ENCODE measurements around the gene TBX15.

TBX15 gene

DNA sequence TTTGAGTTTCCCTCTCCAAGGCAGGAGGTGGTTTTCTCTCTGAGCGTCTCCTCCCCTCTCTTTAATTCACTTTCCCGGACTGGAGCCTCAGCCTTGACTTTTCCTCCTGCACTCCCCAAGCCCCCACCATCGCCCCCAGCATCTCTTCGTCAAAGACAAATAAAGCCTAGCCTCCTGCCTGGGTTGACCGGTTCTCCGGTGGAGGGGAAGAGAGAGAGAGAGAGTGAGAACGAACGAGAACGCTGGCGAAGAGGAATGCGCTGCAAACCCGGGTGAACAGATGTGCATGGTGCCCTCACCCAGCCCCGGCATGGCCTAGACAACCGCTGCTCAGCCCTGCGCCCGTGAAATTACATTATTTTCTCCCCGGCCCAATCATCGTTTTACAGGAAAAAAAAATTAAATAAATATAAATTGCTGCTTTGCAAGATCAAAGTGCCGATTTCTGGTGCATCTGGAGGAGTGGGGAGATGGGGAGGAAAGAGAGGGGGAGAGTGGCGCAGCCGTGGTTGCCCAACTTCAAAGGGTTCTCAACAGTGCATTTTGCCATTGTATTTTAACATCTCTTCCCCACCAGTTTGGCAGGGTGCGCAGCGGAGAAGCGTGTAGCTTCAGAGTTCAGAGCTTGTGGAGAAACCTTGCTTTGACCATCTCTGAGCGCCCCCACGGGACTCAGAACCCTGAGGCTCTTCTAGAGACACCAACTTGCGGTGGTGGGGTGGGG, 11.4 kb upstream of the TBX15 start:
- TF ChIP-seq, protein P1, sequence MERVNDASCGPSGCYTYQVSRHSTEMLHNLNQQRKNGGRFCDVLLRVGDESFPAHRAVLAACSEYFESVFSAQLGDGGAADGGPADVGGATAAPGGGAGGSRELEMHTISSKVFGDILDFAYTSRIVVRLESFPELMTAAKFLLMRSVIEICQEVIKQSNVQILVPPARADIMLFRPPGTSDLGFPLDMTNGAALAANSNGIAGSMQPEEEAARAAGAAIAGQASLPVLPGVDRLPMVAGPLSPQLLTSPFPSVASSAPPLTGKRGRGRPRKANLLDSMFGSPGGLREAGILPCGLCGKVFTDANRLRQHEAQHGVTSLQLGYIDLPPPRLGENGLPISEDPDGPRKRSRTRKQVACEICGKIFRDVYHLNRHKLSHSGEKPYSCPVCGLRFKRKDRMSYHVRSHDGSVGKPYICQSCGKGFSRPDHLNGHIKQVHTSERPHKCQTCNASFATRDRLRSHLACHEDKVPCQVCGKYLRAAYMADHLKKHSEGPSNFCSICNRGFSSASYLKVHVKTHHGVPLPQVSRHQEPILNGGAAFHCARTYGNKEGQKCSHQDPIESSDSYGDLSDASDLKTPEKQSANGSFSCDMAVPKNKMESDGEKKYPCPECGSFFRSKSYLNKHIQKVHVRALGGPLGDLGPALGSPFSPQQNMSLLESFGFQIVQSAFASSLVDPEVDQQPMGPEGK (CRISPR knock-in tag; IDR thresholded peaks at IDR 0.05; ENCODE audit: borderline replicate concordance), result no peak
- TF ChIP-seq ZNF70 (CRISPR knock-in tag; IDR thresholded peaks at IDR 0.05) (no peak), TOX (CRISPR knock-in tag; IDR thresholded peaks at IDR 0.05; ENCODE audit: borderline replicate concordance) (no peak), PPARA (CRISPR knock-in tag; IDR thresholded peaks at IDR 0.05; ENCODE audit: borderline replicate concordance) (no peak), ZNF8 (CRISPR knock-in tag; IDR thresholded peaks at IDR 0.05) (no peak), TCF4 (CRISPR knock-in tag; IDR thresholded peaks at IDR 0.05; ENCODE audit: borderline replicate concordance) (no peak), OSR1 (CRISPR knock-in tag; IDR thresholded peaks at IDR 0.05) (no peak), SNAI2 (CRISPR knock-in tag; IDR thresholded peaks at IDR 0.05) (no peak), BACH2 (CRISPR knock-in tag; IDR thresholded peaks at IDR 0.05; ENCODE audit: borderline replicate concordance) (no peak), RARB (CRISPR knock-in tag; IDR thresholded peaks at IDR 0.05) (no peak), GLIS3 (CRISPR knock-in tag; IDR thresholded peaks at IDR 0.05) (no peak), ZNF565 (CRISPR knock-in tag; conservative IDR thresholded peaks at IDR 0.05; ENCODE audit: low read depth) (no peak), CSDC2 (CRISPR knock-in tag; IDR thresholded peaks at IDR 0.05) (no peak), ZFP30 (CRISPR knock-in tag; IDR thresholded peaks at IDR 0.05) (no peak), ARNTL (CRISPR knock-in tag; IDR thresholded peaks at IDR 0.05; ENCODE audit: borderline replicate concordance, low read depth) (no peak), ZFP3 (CRISPR knock-in tag; IDR thresholded peaks at IDR 0.05) (no peak)
- TF ChIP-seq, protein P2, sequence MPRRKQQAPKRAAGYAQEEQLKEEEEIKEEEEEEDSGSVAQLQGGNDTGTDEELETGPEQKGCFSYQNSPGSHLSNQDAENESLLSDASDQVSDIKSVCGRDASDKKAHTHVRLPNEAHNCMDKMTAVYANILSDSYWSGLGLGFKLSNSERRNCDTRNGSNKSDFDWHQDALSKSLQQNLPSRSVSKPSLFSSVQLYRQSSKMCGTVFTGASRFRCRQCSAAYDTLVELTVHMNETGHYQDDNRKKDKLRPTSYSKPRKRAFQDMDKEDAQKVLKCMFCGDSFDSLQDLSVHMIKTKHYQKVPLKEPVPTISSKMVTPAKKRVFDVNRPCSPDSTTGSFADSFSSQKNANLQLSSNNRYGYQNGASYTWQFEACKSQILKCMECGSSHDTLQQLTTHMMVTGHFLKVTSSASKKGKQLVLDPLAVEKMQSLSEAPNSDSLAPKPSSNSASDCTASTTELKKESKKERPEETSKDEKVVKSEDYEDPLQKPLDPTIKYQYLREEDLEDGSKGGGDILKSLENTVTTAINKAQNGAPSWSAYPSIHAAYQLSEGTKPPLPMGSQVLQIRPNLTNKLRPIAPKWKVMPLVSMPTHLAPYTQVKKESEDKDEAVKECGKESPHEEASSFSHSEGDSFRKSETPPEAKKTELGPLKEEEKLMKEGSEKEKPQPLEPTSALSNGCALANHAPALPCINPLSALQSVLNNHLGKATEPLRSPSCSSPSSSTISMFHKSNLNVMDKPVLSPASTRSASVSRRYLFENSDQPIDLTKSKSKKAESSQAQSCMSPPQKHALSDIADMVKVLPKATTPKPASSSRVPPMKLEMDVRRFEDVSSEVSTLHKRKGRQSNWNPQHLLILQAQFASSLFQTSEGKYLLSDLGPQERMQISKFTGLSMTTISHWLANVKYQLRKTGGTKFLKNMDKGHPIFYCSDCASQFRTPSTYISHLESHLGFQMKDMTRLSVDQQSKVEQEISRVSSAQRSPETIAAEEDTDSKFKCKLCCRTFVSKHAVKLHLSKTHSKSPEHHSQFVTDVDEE (CRISPR knock-in tag; IDR thresholded peaks at IDR 0.05), result no peak
- TF ChIP-seq, protein P3, sequence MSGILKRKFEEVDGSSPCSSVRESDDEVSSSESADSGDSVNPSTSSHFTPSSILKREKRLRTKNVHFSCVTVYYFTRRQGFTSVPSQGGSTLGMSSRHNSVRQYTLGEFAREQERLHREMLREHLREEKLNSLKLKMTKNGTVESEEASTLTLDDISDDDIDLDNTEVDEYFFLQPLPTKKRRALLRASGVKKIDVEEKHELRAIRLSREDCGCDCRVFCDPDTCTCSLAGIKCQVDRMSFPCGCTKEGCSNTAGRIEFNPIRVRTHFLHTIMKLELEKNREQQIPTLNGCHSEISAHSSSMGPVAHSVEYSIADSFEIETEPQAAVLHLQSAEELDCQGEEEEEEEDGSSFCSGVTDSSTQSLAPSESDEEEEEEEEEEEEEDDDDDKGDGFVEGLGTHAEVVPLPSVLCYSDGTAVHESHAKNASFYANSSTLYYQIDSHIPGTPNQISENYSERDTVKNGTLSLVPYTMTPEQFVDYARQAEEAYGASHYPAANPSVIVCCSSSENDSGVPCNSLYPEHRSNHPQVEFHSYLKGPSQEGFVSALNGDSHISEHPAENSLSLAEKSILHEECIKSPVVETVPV (CRISPR knock-in tag; IDR thresholded peaks at IDR 0.05), result no peak
- TF ChIP-seq, protein P4, sequence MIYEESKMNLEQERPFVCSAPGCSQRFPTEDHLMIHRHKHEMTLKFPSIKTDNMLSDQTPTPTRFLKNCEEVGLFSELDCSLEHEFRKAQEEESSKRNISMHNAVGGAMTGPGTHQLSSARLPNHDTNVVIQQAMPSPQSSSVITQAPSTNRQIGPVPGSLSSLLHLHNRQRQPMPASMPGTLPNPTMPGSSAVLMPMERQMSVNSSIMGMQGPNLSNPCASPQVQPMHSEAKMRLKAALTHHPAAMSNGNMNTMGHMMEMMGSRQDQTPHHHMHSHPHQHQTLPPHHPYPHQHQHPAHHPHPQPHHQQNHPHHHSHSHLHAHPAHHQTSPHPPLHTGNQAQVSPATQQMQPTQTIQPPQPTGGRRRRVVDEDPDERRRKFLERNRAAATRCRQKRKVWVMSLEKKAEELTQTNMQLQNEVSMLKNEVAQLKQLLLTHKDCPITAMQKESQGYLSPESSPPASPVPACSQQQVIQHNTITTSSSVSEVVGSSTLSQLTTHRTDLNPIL (CRISPR knock-in tag; IDR thresholded peaks at IDR 0.05; ENCODE audit: low read depth), result no peak
- TF ChIP-seq, protein P5, sequence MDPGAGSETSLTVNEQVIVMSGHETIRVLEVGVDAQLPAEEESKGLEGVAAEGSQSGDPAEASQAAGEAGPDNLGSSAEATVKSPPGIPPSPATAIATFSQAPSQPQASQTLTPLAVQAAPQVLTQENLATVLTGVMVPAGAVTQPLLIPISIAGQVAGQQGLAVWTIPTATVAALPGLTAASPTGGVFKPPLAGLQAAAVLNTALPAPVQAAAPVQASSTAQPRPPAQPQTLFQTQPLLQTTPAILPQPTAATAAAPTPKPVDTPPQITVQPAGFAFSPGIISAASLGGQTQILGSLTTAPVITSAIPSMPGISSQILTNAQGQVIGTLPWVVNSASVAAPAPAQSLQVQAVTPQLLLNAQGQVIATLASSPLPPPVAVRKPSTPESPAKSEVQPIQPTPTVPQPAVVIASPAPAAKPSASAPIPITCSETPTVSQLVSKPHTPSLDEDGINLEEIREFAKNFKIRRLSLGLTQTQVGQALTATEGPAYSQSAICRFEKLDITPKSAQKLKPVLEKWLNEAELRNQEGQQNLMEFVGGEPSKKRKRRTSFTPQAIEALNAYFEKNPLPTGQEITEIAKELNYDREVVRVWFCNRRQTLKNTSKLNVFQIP (CRISPR knock-in tag; IDR thresholded peaks at IDR 0.05; ENCODE audit: borderline replicate concordance, low read depth), result no peak
- no peak for ATAC-seq

DNA sequence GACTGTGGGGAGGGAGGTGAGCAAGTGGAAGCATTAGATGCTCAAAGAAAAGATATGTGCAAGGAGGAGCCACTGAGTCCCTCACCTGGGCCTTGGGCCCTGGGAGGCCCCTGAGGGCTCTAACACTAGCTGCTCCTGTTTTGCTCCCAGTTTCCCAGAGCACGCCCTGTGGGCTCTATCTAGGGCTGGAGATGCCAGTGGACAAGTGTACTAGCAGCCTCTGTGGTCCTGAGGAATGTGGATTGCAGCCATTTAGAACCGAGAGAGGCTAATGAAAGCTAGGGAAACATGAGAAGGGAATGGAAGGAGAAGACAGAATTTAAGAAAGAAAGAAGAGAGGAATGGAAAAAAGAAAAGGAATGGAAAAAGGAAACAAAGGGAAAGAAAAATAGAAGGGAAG, 10.0 kb upstream of the TBX15 start:
- TF ChIP-seq ZC3H10 (CRISPR knock-in tag; IDR thresholded peaks at IDR 0.05) (no peak), ZNF70 (CRISPR knock-in tag; IDR thresholded peaks at IDR 0.05) (no peak), RARB (CRISPR knock-in tag; IDR thresholded peaks at IDR 0.05) (no peak), ESRRG (CRISPR knock-in tag; IDR thresholded peaks at IDR 0.05) (no peak), BACH2 (CRISPR knock-in tag; IDR thresholded peaks at IDR 0.05; ENCODE audit: borderline replicate concordance) (no peak), CSDC2 (CRISPR knock-in tag; IDR thresholded peaks at IDR 0.05) (no peak), ZNF8 (CRISPR knock-in tag; IDR thresholded peaks at IDR 0.05) (no peak)
- TF ChIP-seq, protein P4 (CRISPR knock-in tag; IDR thresholded peaks at IDR 0.05; ENCODE audit: low read depth), result no peak
- TF ChIP-seq, protein P3 (CRISPR knock-in tag; IDR thresholded peaks at IDR 0.05), result no peak
- TF ChIP-seq, protein P1 (CRISPR knock-in tag; IDR thresholded peaks at IDR 0.05; ENCODE audit: borderline replicate concordance), result no peak
- ATAC-seq, result no peak
